IPS-20b (cell line): Measurements from ENCODE around the gene GRAP2.
"Not testable (repeated sequence)": the region's sequence is repeated elsewhere in the genome, so short reads cannot be mapped to it uniquely, and the experiment has no call there.

Experiments
- H3K27ac ChIP-seq: one replicate; pipeline ENCODE4 v1.5.1; 2013; ENCODE audit warnings: low read length
- H3K27me3 ChIP-seq: 2 replicates; pipeline ENCODE4 v1.6.1; 2013; ENCODE audit warnings: mild to moderate bottlenecking, low read length, inconsistent platforms; ENCODE audit not compliant: insufficient read depth
- H3K36me3 ChIP-seq: 2 replicates; pipeline ENCODE4 v1.6.1; 2013; ENCODE audit warnings: low read depth, mild to moderate bottlenecking, inconsistent platforms, low read length, moderate library complexity; ENCODE audit not compliant: insufficient read depth
- H3K4me1 ChIP-seq: 2 replicates; pipeline ENCODE4 v1.6.1; 2013; ENCODE audit warnings: mild to moderate bottlenecking, control low read depth, inconsistent platforms, low read length, moderate library complexity; ENCODE audit not compliant: insufficient read depth
- H3K4me3 ChIP-seq: 2 replicates; pipeline ENCODE4 v1.5.1; 2013; ENCODE audit warnings: mild to moderate bottlenecking, low read length, inconsistent platforms
- H3K9ac ChIP-seq: 2 replicates; pipeline ENCODE4 v1.6.1; 2013; ENCODE audit warnings: low read depth, mild to moderate bottlenecking, inconsistent platforms, low read length, moderate library complexity
- H3K9me3 ChIP-seq: 2 replicates; pipeline ENCODE4 v1.6.1; 2013; ENCODE audit warnings: mild to moderate bottlenecking, low read depth, low read length, inconsistent platforms; ENCODE audit not compliant: insufficient read depth

GRAP2 gene

DNA sequence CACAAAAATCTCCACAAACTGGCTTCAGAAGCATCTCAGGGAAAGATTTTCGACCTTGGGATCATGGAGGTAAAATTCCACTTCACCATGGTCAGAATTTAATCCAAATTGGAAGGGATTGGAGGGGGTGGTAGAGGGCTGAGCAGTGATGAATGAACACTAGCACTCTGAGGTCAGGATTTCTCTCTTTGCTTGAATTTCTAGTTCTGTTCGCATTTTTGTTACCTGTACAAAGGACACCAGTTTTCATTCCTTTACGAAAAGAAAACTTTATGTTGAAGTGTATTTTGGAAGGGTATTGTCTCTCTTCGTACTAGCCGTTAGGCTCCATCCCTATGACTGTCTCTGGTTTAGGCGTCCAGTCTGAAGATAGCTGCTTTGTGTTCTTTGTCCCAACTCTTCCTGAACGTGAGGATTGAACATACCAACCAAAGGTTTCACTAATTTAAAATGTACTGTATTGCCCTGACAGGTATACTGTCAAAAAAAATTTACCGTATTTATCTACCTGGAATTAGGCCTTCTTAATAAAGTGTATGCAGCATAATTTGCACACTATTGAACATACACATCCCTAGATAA is 772 bp downstream of the GRAP2 start:
- Histone ChIP-seq H3K4me1 (peaks cover 3% of the 10 kb centered on the region; the same call in 1 of the 2 replicates), H3K9me3 (no peaks in the 10 kb centered on the region), H3K4me3 (no peak overlapping the region), H3K27me3 (0 out of 2 replicates have a peak, but pooled peaks cover 3% of the 10 kb centered on the region), H3K9ac (no peak overlapping the region), H3K36me3 (no peaks in the 10 kb centered on the region), H3K27ac (no peak overlapping the region)

DNA sequence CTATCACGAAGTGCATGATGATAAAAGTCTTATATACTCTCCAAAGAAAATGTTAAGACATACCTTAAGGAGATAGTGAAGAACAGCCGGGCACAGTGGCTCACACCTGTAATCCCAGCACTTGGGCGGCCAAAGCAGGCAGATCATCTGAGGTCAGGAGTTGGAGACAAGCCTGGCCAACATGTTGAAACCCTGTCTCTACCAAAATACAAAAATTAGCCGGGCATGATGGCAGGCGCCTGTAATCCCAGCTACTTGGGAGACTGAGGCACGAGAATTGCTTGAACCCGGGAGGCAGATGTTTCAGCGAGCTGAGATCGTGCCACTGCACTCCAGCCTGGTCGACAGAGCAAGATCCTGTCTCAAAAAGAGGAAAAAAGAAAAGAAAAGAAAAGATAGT is 3.1 kb downstream of the GRAP2 start:
- H3K9me3 ChIP-seq, H3K27me3 ChIP-seq, H3K4me3 ChIP-seq, H3K36me3 ChIP-seq, H3K9ac ChIP-seq, H3K4me1 ChIP-seq, H3K27ac ChIP-seq: not testable (repeated sequence)

DNA sequence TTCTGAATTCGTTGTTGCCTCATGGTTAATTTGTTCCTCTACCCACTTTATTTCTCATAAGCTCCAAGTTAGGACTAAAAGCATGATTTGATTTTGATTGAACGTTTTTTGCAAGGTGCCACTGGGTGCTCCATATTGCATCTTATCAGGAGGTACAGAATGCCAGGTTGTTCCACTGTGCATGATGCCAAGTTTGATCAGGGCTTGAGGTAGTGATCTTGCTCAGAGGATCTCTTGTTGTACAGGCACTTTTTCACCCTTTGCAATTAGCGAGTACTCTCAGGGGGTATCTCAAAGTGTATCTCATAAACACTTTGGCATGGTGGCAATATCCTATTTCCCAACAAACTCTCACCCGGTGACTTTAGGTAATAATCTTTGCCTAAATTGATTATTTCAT is 4.0 kb downstream of the GRAP2 start:
- H3K4me1 ChIP-seq: peaks cover 3% of the 10 kb centered on the region; the same call in 1 of the 2 replicates
- no peaks in the 10 kb centered on the region for H3K36me3 ChIP-seq
- H3K9me3 ChIP-seq: no peaks in the 10 kb centered on the region
- no peak overlapping the region for H3K4me3 ChIP-seq
- 0 out of 2 replicates have a peak, but pooled peaks cover 3% of the 10 kb centered on the region for H3K27me3 ChIP-seq
- H3K9ac ChIP-seq: no peak overlapping the region
- no peak overlapping the region for H3K27ac ChIP-seq

DNA sequence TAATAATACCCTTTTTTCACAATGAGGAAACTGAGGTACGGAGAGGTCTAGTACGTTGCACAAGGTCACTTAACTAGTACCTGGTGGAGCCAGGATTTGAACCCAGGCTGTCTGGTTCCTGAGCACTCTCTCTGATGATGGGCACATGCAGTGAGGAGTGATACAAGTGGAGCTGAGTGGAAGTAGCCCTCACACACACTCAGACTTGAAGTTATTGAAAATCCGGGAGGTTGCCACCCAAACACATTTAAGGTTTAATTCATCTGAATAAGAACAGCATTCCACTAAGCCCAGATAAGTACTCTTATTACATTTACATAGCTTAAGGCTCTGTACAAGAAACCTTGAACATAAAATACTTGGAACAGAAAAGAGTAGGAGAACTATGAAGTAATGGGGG is 4.8 kb downstream of the GRAP2 start:
- H3K27me3 ChIP-seq: 0 out of 2 replicates have a peak, but pooled peaks cover 3% of the 10 kb centered on the region
- no peak overlapping the region for H3K4me3 ChIP-seq
- H3K36me3 ChIP-seq: no peaks in the 10 kb centered on the region
- H3K27ac ChIP-seq: no peak overlapping the region
- no peaks in the 10 kb centered on the region for H3K9me3 ChIP-seq
- H3K4me1 ChIP-seq: peaks cover 3% of the 10 kb centered on the region; the same call in 1 of the 2 replicates
- no peak overlapping the region for H3K9ac ChIP-seq

DNA sequence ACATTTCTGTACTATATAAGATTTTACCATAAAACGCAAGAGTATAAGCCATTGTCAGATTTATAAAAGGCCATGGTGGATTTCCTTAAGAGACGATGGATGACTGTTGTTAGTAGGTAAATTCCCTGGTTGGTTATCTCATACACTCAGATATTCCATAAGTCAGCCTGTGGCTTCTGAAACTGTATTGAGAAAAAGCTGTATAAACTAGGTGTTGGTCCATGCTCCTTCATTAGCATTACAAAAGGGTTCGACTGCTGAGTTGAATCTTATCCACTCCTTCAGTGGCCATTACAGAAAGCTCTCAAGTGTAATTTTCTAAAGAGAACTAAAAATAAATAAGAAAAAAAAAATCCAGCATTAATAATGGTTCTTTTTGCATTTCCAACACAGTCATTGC is 5.3 kb downstream of the GRAP2 start:
- no peaks in the 10 kb centered on the region for H3K36me3 ChIP-seq
- no peak overlapping the region for H3K4me3 ChIP-seq
- H3K9me3 ChIP-seq: no peaks in the 10 kb centered on the region
- no peaks in the 10 kb centered on the region for H3K27me3 ChIP-seq
- H3K9ac ChIP-seq: no peak overlapping the region
- H3K4me1 ChIP-seq: peaks cover 3% of the 10 kb centered on the region; the same call in 1 of the 2 replicates
- H3K27ac ChIP-seq: no peak overlapping the region

DNA sequence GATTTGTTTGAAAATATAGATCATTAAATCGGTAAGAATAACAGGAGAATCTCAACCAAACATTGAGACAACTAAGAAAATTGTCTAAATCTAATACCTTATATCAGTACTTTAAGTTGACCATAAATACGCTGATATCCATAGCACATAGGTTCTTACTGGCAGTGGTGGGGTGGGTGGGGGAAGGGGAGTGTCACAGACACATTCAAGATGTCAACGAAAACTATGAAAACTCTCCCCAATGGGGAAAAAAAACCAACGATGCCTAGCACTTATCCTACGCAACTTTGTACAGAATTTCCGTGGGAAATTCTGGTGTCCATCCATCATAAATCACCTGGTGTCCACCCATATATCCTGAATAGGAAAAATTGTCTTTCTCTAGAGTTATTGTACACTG is 6.2 kb downstream of the GRAP2 start:
- no peak overlapping the region for H3K4me3 ChIP-seq
- peaks cover 3% of the 10 kb centered on the region; the same call in 1 of the 2 replicates for H3K4me1 ChIP-seq
- no peaks in the 10 kb centered on the region for H3K36me3 ChIP-seq
- H3K27me3 ChIP-seq: no peaks in the 10 kb centered on the region
- H3K27ac ChIP-seq: no peak overlapping the region
- H3K9me3 ChIP-seq: no peaks in the 10 kb centered on the region
- H3K9ac ChIP-seq: no peak overlapping the region

DNA sequence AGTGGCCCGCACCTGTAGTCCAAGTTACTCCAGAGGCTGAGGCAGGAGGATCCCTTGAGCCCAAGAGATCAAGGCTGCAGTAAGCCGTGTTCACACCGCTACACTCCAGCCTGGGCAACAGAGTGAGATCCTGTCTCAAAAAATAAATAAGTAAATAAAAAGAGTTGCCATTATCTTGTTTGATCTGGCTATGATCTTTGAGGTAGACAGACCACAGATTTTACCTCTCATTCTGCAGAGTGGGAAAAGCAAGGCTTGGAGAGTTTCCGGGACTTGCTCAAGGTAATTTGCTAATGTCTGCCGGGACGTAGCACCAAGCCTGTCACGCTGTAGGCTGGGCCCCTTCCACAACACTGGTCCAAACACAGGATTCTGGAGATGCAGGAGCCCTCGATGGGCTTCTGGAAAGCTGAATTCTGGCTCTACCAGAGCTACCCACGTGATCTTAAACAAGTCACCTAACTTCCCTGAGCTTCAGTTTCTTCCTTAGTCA is 6.8 kb downstream of the GRAP2 start:
- no peak overlapping the region for H3K9ac ChIP-seq
- peaks cover 3% of the 10 kb centered on the region; the same call in 1 of the 2 replicates for H3K4me1 ChIP-seq
- H3K27me3 ChIP-seq: no peaks in the 10 kb centered on the region

DNA sequence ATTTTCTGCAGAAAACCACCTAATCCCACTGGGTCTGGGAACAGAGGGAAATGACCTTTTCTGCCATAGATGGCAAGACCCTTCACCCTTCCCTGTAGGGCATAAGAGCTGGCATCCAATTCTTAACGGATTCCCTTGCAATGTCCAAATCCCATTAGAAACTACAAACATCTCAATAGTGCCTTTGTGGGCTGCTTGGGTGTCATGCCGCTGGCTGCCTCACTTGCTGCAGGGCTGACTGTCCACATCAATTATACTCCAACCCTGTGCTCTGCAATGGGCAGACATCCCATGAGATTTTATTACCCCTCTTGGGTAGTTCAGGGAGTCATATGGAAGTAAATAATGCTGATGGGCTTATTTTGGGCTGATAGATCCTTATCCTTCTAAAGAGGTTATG is 7.3 kb downstream of the GRAP2 start:
- no peaks in the 10 kb centered on the region for H3K36me3 ChIP-seq
- H3K9ac ChIP-seq: no peak overlapping the region
- H3K4me3 ChIP-seq: no peak overlapping the region
- H3K4me1 ChIP-seq: peaks cover 3% of the 10 kb centered on the region; the same call in 1 of the 2 replicates
- no peak overlapping the region for H3K27ac ChIP-seq
- H3K27me3 ChIP-seq: no peaks in the 10 kb centered on the region
- no peaks in the 10 kb centered on the region for H3K9me3 ChIP-seq

More for the DNA sequence above, 6.8 kb downstream of the GRAP2 start:
- H3K4me3 ChIP-seq: no peak overlapping the region
- no peaks in the 10 kb centered on the region for H3K36me3 ChIP-seq
- H3K27ac ChIP-seq: no peak overlapping the region
- no peaks in the 10 kb centered on the region for H3K9me3 ChIP-seq

DNA sequence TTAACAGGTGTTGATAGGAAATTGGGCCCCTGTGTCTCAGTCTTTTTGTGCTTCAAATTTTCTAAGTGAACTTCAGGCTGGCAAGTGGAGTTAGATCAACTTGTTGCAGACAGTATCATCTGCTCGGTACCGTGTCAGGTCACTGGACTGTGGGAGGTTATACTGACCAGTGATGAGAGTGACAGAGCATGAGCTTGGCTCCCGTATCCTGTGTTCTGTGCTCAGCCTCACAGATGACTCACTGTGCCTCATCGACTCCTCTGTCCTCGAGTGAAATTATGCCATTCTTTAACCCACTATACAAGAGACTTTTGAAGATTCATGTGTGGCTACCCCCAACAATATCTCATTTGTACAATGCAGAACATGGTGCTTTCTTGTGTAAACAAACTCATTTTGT is 7.9 kb downstream of the GRAP2 start:
- H3K9ac ChIP-seq: no peak overlapping the region
- no peaks in the 10 kb centered on the region for H3K27me3 ChIP-seq
- no peaks in the 10 kb centered on the region for H3K36me3 ChIP-seq
- H3K4me3 ChIP-seq: no peak overlapping the region
- peaks cover 3% of the 10 kb centered on the region; the same call in 1 of the 2 replicates for H3K4me1 ChIP-seq
- H3K9me3 ChIP-seq: no peaks in the 10 kb centered on the region
- H3K27ac ChIP-seq: no peak overlapping the region

DNA sequence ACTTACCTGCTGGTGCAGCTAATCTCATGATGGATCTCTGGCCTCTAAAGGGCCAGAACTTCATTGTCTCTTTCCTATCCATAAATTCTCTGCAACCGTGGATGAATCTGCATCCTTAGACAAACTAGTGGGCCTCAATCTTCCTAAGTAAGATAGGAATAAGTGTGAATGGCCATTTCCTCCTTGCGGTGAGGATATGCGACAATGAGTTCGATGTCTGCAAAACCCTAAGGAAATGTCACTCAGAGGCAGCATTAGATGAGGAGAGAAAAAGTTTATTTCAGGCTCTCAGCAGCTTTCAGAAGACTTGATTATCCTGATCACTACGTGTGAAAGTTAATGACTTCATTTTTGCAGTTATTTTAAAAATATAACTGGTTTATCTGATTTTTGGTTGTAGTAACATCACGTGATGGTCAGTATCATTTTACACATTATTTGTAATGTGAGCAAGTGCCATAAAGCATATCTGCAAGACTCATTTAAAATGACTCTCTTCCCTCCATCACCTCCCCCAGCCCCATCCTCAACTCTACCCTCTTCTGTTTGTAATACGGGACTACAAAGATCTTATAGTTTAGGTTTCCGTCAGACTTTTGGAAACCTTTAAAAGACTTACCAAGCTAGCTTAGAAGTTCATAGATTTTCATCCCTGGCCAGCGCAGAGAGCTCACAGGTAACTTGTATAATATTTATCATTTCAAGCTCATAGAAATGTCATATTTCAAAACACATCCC is 10.2 kb downstream of the GRAP2 start:
- Histone ChIP-seq H3K27ac (no peak overlapping the region), H3K4me3 (no peak overlapping the region), H3K27me3 (no peaks in the 10 kb centered on the region)

DNA sequence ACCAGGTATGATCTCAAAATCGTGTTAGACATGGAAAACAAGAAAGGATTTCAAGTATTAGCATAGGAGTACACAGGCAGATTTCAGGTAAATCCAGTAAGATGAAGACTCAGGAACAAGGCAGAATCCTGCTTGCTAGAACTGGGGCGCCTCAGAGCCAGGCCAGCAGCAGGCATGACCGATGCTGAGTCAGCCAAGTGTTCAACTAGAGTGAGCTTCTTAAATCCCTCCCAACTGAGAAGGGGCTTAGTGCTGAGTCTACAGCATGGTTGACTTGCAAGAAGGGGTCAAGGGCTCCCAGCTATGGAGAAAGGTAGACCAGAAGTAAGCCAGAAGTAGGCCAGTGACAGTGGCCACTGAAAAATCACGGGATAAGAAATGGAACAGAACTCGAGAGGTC is 12.4 kb downstream of the GRAP2 start:
- Histone ChIP-seq H3K27me3 (no peaks in the 10 kb centered on the region), H3K9ac (no peak overlapping the region), H3K36me3 (no peaks in the 10 kb centered on the region), H3K9me3 (no peaks in the 10 kb centered on the region), H3K4me3 (no peak overlapping the region), H3K4me1 (peaks cover 7% of the 10 kb centered on the region; the same call in 1 of the 2 replicates), H3K27ac (no peak overlapping the region)

More for the DNA sequence above, 10.2 kb downstream of the GRAP2 start:
- Histone ChIP-seq H3K9ac (no peak overlapping the region), H3K4me1 (peaks cover 9% of the 10 kb centered on the region; the same call in 1 of the 2 replicates), H3K9me3 (no peaks in the 10 kb centered on the region), H3K36me3 (no peaks in the 10 kb centered on the region)

DNA sequence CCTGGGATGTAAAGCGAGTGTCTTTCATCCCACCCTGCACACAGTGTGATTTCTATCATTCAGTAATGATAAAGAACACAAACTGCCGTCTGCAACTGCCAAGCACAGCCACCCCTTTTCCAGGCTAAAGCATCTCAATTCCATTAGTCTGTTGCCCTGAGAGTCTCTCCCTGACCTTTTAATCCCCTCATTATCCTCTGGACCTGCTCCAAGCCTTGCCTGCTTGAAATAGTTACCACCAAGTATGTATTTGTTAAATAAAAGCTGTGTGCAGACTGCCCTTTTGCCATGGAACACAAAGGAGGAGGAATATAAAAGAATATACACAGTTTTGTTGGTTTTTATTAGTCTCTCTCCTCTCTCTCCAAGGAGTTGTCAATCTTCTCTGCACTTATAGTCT is 13.0 kb downstream of the GRAP2 start:
- no peaks in the 10 kb centered on the region for H3K27me3 ChIP-seq
- no peak overlapping the region for H3K9ac ChIP-seq
- no peaks in the 10 kb centered on the region for H3K36me3 ChIP-seq
- no peaks in the 10 kb centered on the region for H3K9me3 ChIP-seq
- H3K4me3 ChIP-seq: no peak overlapping the region
- H3K4me1 ChIP-seq: peaks cover 7% of the 10 kb centered on the region; the same call in 1 of the 2 replicates
- no peak overlapping the region for H3K27ac ChIP-seq
